Smooth muscle cell (in vitro differentiated cells): ENCODE results near the gene REN. TPM values are rescaled to one million over a fixed set of nuclear protein-coding genes. Genes with fewer than 3 reads are reported as not detected.
A peak's percentile ranks its signal among the peaks of the same experiment; 100 is the strongest.

ENCODE experiments used
- DNase-seq: peaks from one replicate; lab custom pipeline; 2025; ENCODE audit not compliant: unreplicated experiment; lab: John Stamatoyannopoulos, UW
- H2AFZ ChIP-seq: fragments of 200-600 bp; sonication (generic); 2 replicates; pipeline ENCODE4 v1.6.0; 2016; ENCODE audit warnings: antibody characterized with exemption, low read depth, mild to moderate bottlenecking
- H3F3A ChIP-seq: fragments of 200-600 bp; sonication (generic); 2 replicates; pipeline ENCODE4 v1.6.0; 2017; ENCODE audit warnings: antibody characterized with exemption, low read depth
- H3K27ac ChIP-seq: fragments of 200-600 bp; sonication (generic); 2 replicates; pipeline ENCODE4 v1.5.1; 2016; ENCODE audit warnings: low read depth, mild to moderate bottlenecking
- H3K27me3 ChIP-seq: fragments of 200-600 bp; sonication (generic); 2 replicates; pipeline ENCODE4 v1.6.1; 2016; ENCODE audit warnings: low read depth, mild to moderate bottlenecking
- H3K36me3 ChIP-seq: fragments of 200-600 bp; sonication (generic); 2 replicates; pipeline ENCODE4 v1.5.1; 2016; ENCODE audit warnings: low read depth
- H3K4me1 ChIP-seq: fragments of 200-600 bp; sonication (generic); 2 replicates; pipeline ENCODE4 v1.5.1; 2016; ENCODE audit warnings: low read depth
- H3K4me2 ChIP-seq: fragments of 200-600 bp; sonication (generic); 2 replicates; pipeline ENCODE4 v1.6.0; 2016; ENCODE audit warnings: mild to moderate bottlenecking
- H3K4me3 ChIP-seq: fragments of 200-600 bp; sonication (generic); 2 replicates; pipeline ENCODE4 v1.5.1; 2016; ENCODE audit warnings: mild to moderate bottlenecking
- H3K79me2 ChIP-seq: fragments of 200-600 bp; sonication (generic); 2 replicates; pipeline ENCODE4 v1.6.0; 2016; ENCODE audit warnings: low read depth, mild to moderate bottlenecking
- H3K9ac ChIP-seq: fragments of 200-600 bp; sonication (generic); 2 replicates; pipeline ENCODE4 v1.6.0; 2016; ENCODE audit warnings: low read depth
- H3K9me3 ChIP-seq: fragments of 200-600 bp; sonication (generic); replicated peaks from 2 replicates; pipeline ENCODE4 v1.5.1; 2016; ENCODE audit warnings: low read depth
- H4K20me1 ChIP-seq: fragments of 200-600 bp; sonication (generic); 2 replicates; pipeline ENCODE4 v1.6.0; 2016; ENCODE audit warnings: low read depth
- CTCF ChIP-seq: fragments of 200-600 bp; sonication (generic); IDR thresholded peaks from 2 replicates; pipeline ENCODE4 v1.5.1; 2017; ENCODE audit warnings: borderline replicate concordance, mild to moderate bottlenecking, antibody characterized with exemption; ENCODE audit not compliant: insufficient read depth, poor library complexity, severe bottlenecking
- WGBS: methylation state at CpG from one replicate; pipeline ENCODE4 v1.1.7; 2016; ENCODE audit warnings: low lambda C conversion rate; 5-methylcytosine and 5-hydroxymethylcytosine counted together
- polyA plus RNA-seq: library from polyadenylated mRNA; unstranded; fragments of >200 nt; fragmentation: Nextera tagmentation; extraction: Ambion mirVana; gene quantifications from 2 replicates; pipeline ENCODE4 v1.2.1, GENCODE V29; 2016
- total RNA-seq: library from RNA; depleted of rRNA; stranded (reverse); fragments of >200 nt; gene quantifications from 2 replicates; pipeline ENCODE4 v1.2.3, GENCODE V29; 2014

The REN gene
- total and polyA plus RNA-seq, 2 experiments from 2014 or later = not detected

DNA sequence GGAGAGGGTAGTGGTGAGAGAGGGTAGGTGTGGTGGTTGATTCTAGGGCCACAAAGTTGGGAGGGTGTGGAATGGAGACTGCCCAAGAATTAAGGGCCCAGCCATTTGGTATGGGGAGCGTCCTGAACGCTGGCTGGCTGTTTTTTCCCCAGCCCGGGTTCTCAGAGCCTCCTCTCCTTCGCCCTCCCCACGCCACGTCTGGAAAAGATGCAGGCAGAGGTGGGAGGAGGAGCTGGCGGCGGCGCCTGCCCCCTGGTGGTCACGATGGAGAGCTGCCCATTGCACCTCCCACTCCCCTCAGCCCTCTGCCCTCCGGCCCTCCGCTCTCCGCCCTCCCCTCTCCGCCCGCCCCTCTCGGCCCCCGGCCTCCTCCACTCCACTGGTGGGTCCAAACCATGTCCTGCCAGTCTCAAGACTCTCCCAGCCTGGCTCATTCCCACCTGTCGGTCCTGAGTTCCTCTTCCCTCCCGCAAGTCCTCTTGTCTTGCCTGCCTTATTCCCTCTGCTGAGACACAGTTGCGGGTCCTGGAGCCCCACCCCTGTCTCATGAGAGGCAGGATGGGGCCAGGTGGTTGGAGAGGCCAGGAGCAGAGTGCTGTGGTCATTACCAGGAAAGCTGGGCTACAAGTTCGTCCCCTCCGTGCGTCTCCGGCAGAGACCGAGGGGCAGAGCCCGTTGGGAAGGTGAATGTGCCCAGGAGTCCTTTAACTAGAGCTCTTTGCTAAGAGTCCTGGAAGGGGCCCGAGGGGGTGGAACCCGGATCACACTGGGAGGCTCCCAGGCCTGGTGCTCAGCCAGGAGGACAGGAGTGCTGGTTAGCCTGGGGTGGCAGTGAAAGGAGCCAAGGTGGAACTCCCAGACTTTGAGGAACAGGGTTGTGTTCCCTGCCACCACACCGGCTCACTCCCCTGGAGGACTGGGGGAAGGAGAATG is 36.9 kb downstream of the REN start:
- H4K20me1 ChIP-seq = no peaks in the 10 kb centered on the region
- 49% methylated on average over 20 of the region's 29 CpGs for WGBS
- H3K27me3 ChIP-seq = no peaks in the 10 kb centered on the region
- H3K4me2 ChIP-seq = peak overlapping the region; percentile 69
- no peaks in the 10 kb centered on the region for H3K9me3 ChIP-seq
- peak overlapping the region; percentile 76 for H2AFZ ChIP-seq
- TF ChIP-seq CTCF = peak; percentile 78
- no peaks in the 10 kb centered on the region for H3K79me2 ChIP-seq
- H3K9ac ChIP-seq = no peak overlapping the region
- H3F3A ChIP-seq = no peaks in the 10 kb centered on the region
- H3K27ac ChIP-seq = no peak overlapping the region
- peak overlapping the region; percentile 32 for H3K4me3 ChIP-seq
- H3K4me1 ChIP-seq = no peaks in the 10 kb centered on the region
- H3K36me3 ChIP-seq = no peaks in the 10 kb centered on the region
- peak; percentile 39 for DNase-seq

DNA sequence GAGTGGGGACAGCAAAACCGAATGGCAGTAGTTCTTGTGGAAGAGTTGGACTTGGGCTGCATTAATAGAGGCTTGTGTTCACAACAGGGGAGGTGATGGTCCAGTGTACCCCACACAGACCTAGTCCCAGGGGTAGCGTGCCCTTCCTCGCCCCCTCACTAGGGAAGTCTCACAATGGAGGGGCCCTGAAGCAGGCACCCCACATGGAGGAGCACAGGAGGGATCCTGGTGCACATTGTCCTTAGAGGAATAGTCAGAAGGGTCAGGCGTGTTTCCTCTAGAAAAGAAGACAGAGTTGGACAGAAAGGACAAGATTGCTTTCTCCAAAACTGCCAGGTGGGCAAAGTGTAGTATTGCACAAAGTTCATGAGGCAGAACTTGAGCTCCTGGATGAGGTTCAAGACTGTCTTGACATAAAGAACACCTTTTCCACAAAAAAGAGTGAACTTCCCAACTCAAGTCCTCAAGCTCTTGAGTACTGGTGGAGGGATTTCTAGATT is 37.6 kb downstream of the REN start:
- H3K4me2 ChIP-seq = peak overlapping the region; percentile 69
- H3K9ac ChIP-seq = no peak overlapping the region
- H3F3A ChIP-seq = no peaks in the 10 kb centered on the region
- no peaks in the 10 kb centered on the region for H3K4me1 ChIP-seq
- WGBS = 71% methylated on average over 4 of the region's 4 CpGs
- no peak overlapping the region for H3K27ac ChIP-seq
- no peaks in the 10 kb centered on the region for H4K20me1 ChIP-seq
- no peaks in the 10 kb centered on the region for H3K27me3 ChIP-seq
- no peaks in the 10 kb centered on the region for H3K79me2 ChIP-seq
- H3K9me3 ChIP-seq = no peaks in the 10 kb centered on the region
- H3K36me3 ChIP-seq = no peaks in the 10 kb centered on the region
- DNase-seq = no peak
- peak overlapping the region; percentile 31 for H2AFZ ChIP-seq
- H3K4me3 ChIP-seq = peak overlapping the region; percentile 32
- TF ChIP-seq CTCF = no peak

DNA sequence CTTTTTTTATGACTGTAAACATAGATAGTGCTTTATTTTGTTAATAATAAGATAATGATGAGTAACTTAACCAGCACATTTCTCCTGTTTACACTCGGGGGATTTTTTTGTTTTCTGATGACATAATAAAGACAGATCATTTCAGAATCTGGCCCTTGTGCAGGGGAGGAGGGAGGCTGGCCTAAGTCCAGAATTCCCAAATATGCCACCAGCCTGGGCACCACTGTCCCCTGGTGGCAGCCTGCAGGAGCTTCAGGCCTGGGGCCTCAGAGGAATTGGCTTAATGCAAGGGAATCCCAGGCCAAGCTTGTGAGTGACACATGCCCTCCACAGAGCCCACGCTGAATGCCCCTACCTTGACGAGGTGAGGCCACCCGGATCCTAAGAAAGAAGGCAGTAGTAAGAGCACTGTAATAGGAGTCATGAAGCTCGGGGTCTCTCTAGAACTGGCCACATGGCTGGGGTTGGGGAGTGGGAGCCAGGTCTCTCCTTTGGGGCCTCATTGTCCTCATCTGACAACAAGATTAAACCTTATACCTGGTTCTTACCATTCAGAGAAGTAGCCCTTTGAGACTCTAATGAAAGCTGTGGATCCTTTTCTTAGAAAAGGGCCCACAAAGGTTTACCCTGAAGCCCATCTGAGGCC is 38.4 kb downstream of the REN start:
- Histone ChIP-seq H3K36me3 (no peaks in the 10 kb centered on the region), H3K4me3 (no peak overlapping the region), H3K9ac (no peak overlapping the region), H3K79me2 (no peaks in the 10 kb centered on the region), H4K20me1 (no peaks in the 10 kb centered on the region), H3K9me3 (no peaks in the 10 kb centered on the region), H3K27ac (no peak overlapping the region), H3K4me2 (no peak overlapping the region), H3K27me3 (no peaks in the 10 kb centered on the region), H3K4me1 (no peaks in the 10 kb centered on the region), H2AFZ (no peak overlapping the region), H3F3A (no peaks in the 10 kb centered on the region)
- peak; percentile 93 for TF ChIP-seq CTCF
- WGBS = 56% methylated on average over 5 of the region's 5 CpGs
- DNase-seq = peak; percentile 26
